ENCODE data around the gene TRNP1. TPM values are rescaled to one million over a fixed set of nuclear protein-coding genes. Genes with fewer than 3 reads are reported as not detected.

TRNP1 gene
- total RNA-seq, 1 donor: 27.6 TPM

DNA sequence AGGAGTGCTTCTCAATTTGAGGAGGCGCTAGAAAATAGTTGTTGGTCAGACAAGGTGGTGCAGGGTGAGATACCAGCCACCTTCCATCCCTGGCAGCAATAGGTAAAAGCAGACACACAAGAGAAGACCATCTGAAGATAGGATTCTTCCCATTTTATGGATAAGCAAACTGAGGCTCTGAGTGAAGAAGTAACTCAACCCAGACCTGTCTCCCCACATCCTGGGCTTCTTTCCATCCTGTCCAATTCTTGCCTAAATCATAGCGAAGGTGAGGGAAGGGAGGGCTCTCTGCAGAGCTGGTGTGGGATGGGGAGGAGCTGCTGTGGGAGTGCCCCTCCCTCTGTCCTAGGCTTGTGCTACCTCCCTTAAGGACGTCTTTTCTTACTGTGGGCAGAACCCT is 21.9 kb upstream of the TRNP1 start:
- no peak for TF ChIP-seq CTCF (IDR thresholded peaks at IDR 0.05; ENCODE audit: insufficient read depth, low read depth, low read length)
- DNase-seq (ENCODE audit: low read depth): no peak
- no peak overlapping the region for H3K4me3 ChIP-seq (ENCODE audit: low read depth, low read length)

GRCh38 chr1:26972390-26972789 is 21.1 kb upstream of the TRNP1 start:
- no peak for TF ChIP-seq CTCF (IDR thresholded peaks at IDR 0.05; ENCODE audit: insufficient read depth, low read depth, low read length)
- no peak for DNase-seq (ENCODE audit: low read depth)
- H3K4me3 ChIP-seq (ENCODE audit: low read depth, low read length): no peak overlapping the region

GRCh38 chr1:26972821-26973220 is 20.7 kb upstream of the TRNP1 start:
- no peak for DNase-seq (ENCODE audit: low read depth)
- TF ChIP-seq CTCF (IDR thresholded peaks at IDR 0.05; ENCODE audit: insufficient read depth, low read depth, low read length): no peak
- H3K4me3 ChIP-seq (ENCODE audit: low read depth, low read length): no peak overlapping the region

DNA sequence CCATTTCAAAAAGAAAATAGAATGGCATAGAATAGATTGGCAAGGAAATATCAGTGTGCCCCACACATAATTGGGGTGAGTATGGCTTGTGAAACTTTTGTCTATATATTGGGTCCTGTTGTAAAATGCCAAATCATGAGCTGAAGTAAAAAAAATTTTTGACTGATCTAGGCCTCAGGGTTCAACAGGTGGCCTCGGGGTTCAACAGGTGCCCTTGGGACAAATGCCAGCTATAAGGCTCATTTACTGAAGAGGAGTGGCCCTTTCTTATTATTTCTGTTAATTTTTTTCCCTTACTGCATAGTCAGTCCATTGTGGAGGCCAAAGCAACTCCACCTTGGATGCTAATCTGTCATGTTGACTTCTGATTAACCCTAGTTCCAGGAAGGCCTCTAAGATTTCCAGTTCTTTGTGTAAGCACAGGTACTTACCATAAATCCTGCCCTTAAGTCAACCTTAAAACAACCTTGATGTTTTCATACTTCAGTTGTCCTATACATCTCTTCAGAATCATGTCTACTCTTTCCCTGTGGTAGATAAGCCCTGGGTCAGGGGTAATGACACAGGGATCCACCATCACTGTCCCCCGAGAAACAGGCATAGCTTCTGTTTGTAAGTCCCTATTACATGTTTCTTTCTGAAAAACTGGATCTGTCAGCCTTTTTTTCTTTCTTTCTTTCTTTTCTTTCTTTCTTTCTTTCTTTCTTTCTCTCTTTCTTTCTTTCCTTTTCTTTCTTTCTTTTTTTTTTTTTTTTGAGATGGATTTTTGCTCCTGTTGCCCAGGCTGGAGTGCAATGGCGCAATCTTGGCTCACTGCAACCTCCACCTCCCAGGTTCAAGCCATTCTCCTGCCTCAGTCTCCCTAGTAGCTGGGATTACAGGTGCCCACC is 16.6 kb upstream of the TRNP1 start:
- DNase-seq (ENCODE audit: low read depth): no peak
- H3K4me3 ChIP-seq (ENCODE audit: low read depth, low read length): no peak overlapping the region
- no peak for TF ChIP-seq CTCF (IDR thresholded peaks at IDR 0.05; ENCODE audit: insufficient read depth, low read depth, low read length)

DNA sequence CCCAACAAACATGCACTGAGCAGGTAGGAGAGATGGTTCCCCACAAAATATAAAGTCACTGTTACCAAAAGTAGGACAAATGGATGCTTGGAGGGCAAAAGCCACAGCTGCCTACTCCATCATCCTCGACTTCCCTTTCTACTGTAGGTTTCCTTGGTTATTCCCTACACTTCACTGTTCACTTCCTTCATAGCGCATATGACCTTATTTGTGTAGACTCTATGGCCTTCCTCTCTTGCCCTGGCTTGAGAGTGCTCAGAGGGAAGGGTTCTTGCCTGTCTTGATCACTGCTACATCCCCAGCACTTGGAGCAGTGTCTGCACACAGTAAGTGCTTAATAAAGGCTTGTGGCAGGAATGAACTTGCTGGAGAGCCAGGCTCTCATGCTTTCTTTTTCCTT is 14.6 kb upstream of the TRNP1 start:
- no peak for DNase-seq (ENCODE audit: low read depth)
- H3K4me3 ChIP-seq (ENCODE audit: low read depth, low read length): no peak overlapping the region
- no peak for TF ChIP-seq CTCF (IDR thresholded peaks at IDR 0.05; ENCODE audit: insufficient read depth, low read depth, low read length)

DNA sequence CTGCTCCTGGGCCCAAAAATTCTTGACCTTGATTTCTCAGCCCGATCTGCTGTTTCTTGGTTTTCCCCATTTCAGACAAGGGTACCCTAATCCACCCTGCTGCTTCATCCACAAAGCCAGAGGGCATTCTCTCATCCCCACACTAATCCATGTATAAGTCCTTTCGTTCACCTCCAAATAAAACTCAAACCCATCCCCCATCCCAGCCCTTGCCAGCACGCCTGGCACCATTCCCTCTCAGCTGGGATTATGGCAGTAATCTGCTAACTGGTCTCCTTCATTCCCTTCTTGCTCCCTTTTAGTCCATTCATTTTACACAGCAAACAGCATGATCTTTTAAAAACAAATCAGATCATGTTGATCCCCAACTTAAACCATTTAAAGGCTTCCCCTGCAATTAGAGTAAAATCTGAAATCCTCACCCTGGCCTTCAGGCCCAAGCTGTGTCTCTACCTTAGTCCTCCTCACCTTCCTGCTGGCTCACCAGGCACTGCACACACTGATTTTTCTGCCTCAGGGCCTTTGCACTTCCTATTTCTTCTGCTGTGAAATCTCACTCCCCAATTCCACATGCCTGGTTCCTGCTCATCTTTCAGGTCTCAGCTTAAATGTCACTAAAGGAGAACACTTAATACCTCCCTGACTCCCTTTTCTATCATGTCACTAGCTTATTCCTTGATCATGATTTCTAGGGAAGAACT is 12.2 kb upstream of the TRNP1 start:
- TF ChIP-seq CTCF (IDR thresholded peaks at IDR 0.05; ENCODE audit: insufficient read depth, low read depth, low read length): no peak
- no peak overlapping the region for H3K4me3 ChIP-seq (ENCODE audit: low read depth, low read length)
- no peak for DNase-seq (ENCODE audit: low read depth)
